RWPE2 (cell line): ENCODE data around the gene SHQ1.

Experiments used
- ATAC-seq: fragments of 200-7000 bp; cut with Tn5 transposase; 3 replicates; pipeline ENCODE4 v1.9.1; 2021; ENCODE audit warnings: low read depth
- DNase-seq: peaks from one replicate; pipeline ENCODE4 v3.0.0-alpha.2; 2020; ENCODE audit warnings: low spot score
- H3K27ac ChIP-seq: fragments of 450-650 bp; 2 replicates; pipeline ENCODE4 v1.5.1; 2017; ENCODE audit warnings: mild to moderate bottlenecking; ENCODE audit not compliant: poor library complexity, severe bottlenecking
- H3K27me3 ChIP-seq: fragments of 250-450 bp; sonication (Bioruptor Pico); 2 replicates; pipeline ENCODE4 v1.5.1; 2021; ENCODE audit warnings: mild to moderate bottlenecking, moderate library complexity; ENCODE audit not compliant: insufficient read depth, poor library complexity, severe bottlenecking
- H3K36me3 ChIP-seq: fragments of 250-450 bp; sonication (Bioruptor Pico); 2 replicates; pipeline ENCODE4 v1.5.1; 2020; ENCODE audit warnings: low read depth, mild to moderate bottlenecking, moderate library complexity
- H3K4me1 ChIP-seq: fragments of 250-450 bp; sonication (Bioruptor Pico); 2 replicates; pipeline ENCODE4 v1.5.1; 2021; ENCODE audit warnings: mild to moderate bottlenecking, moderate library complexity; ENCODE audit not compliant: insufficient read depth, poor library complexity, severe bottlenecking
- H3K4me3 ChIP-seq: fragments of 250-450 bp; sonication (Bioruptor Pico); 2 replicates; pipeline ENCODE4 v1.5.1; 2021; ENCODE audit warnings: mild to moderate bottlenecking, moderate library complexity; ENCODE audit not compliant: severe bottlenecking
- H3K9me3 ChIP-seq: fragments of 250-450 bp; sonication (Bioruptor Pico); 2 replicates; pipeline ENCODE4 v1.5.1; 2021; ENCODE audit warnings: mild to moderate bottlenecking, moderate library complexity; ENCODE audit not compliant: severe bottlenecking
- CTCF ChIP-seq: fragments of 450-650 bp; IDR thresholded peaks from one replicate; pipeline ENCODE4 v1.5.1; 2017; ENCODE audit warnings: mild to moderate bottlenecking, moderate library complexity; ENCODE audit not compliant: poor library complexity, severe bottlenecking

SHQ1 gene

DNA sequence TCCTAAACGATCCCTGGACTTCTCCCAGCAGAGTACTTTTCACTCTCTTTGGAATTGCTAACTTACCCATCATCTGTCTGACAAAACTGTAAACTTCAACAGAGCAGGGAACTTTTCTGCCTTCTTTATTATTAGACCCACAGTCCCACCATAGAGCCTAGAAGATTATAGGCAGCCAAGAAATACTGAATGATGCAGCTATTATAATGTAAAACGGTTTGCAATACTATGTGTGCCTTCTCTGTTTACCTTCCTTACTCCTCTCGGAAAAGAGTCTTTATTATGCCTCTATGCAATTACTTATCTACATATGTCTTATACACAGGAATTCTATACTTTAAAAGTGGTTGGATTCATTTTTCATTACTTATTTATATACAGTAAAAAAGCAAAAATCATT lies 36.0 kb downstream of the SHQ1 start:
- DNase-seq: no peak
- TF ChIP-seq CTCF: no peak
- ATAC-seq: no peak
- no peaks in the 10 kb centered on the region for H3K9me3 ChIP-seq
- H3K27ac ChIP-seq: no peak overlapping the region
- H3K27me3 ChIP-seq: no peaks in the 10 kb centered on the region
- H3K4me1 ChIP-seq: no peaks in the 10 kb centered on the region
- H3K4me3 ChIP-seq: no peak overlapping the region
- H3K36me3 ChIP-seq: 0 out of 2 replicates have a peak, but pooled peaks cover 6% of the 10 kb centered on the region

GRCh38 chr3:72811571-72811970 lies 36.7 kb downstream of the SHQ1 start:
- no peak for TF ChIP-seq CTCF
- H3K4me1 ChIP-seq: no peaks in the 10 kb centered on the region
- H3K4me3 ChIP-seq: no peak overlapping the region
- 0 out of 2 replicates have a peak, but pooled peaks cover 6% of the 10 kb centered on the region for H3K36me3 ChIP-seq
- H3K27ac ChIP-seq: no peak overlapping the region
- DNase-seq (no peak), ATAC-seq (no peak)
- no peaks in the 10 kb centered on the region for H3K9me3 ChIP-seq
- no peaks in the 10 kb centered on the region for H3K27me3 ChIP-seq

- H3K9me3 ChIP-seq: no peaks in the 10 kb centered on the region
- no peak for DNase-seq
- no peak overlapping the region for H3K4me3 ChIP-seq
- TF ChIP-seq CTCF: no peak
- H3K4me1 ChIP-seq: no peaks in the 10 kb centered on the region
- ATAC-seq: no peak
- no peaks in the 10 kb centered on the region for H3K36me3 ChIP-seq
- H3K27me3 ChIP-seq: no peaks in the 10 kb centered on the region
- no peak overlapping the region for H3K27ac ChIP-seq
These were observed 37.4 kb downstream of the SHQ1 start for GRCh38 chr3:72810659-72811434.

- H3K4me3 ChIP-seq: no peak overlapping the region
- H3K27ac ChIP-seq: no peak overlapping the region
- ATAC-seq (no peak), DNase-seq (no peak)
- no peak for TF ChIP-seq CTCF
- no peaks in the 10 kb centered on the region for H3K4me1 ChIP-seq
- no peaks in the 10 kb centered on the region for H3K9me3 ChIP-seq
- no peaks in the 10 kb centered on the region for H3K27me3 ChIP-seq
- no peaks in the 10 kb centered on the region for H3K36me3 ChIP-seq
These were observed 38.2 kb downstream of the SHQ1 start for GRCh38 chr3:72810063-72810462.

DNA sequence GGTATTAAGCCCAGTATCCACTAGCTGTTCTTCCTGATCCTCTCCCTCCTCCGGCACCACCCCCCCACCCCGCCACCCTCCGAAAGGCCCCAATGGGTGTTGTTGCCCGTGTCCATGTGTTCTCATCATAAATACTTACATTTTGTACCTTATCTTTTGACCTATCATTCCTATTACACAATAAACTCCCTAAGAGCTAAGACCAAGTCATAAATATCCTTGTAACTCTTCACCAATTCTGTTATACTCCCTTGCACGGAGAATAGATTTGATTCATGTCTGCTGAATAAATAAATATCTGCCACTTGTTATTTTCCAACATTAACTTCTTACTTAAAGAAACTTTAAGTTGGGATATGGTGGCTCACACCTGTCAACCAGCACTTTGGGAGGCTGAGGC lies 43.9 kb downstream of the SHQ1 start:
- no peak overlapping the region for H3K27ac ChIP-seq
- no peak for DNase-seq
- no peaks in the 10 kb centered on the region for H3K27me3 ChIP-seq
- H3K4me1 ChIP-seq: no peaks in the 10 kb centered on the region
- H3K4me3 ChIP-seq: no peak overlapping the region
- no peaks in the 10 kb centered on the region for H3K9me3 ChIP-seq
- no peak for TF ChIP-seq CTCF
- no peaks in the 10 kb centered on the region for H3K36me3 ChIP-seq
- no peak for ATAC-seq
